HepG2 (cell line): ENCODE measurements around the gene ARHGAP29. TPM values are rescaled to one million over a fixed set of nuclear protein-coding genes. Genes with fewer than 3 reads are reported as not detected.

ENCODE experiments used
- ATAC-seq: fragments of 200-7000 bp; cut with Tn5 transposase; 3 replicates; pipeline ENCODE4 v1.9.1; 2020; ENCODE audit warnings: mild to moderate bottlenecking, moderate library complexity
- BruUV-seq: library from RNA; stranded (reverse); fragments of 400-500 nt; replicated peaks from 2 replicates; lab custom pipeline; 2021; lab: Mats Ljungman, UMichigan
- CTCF ChIA-PET: fragments of 300-600 bp; formaldehyde crosslinking; extraction: SDS; loops from one replicate; lab custom pipeline; 2021; ENCODE audit warnings: low total read pairs, inconsistent platforms, low intra/inter-chr PET ratio; lab: Yijun Ruan, JAX
- POLR2A ChIA-PET: fragments of 350-600 bp; sonication (Branson Sonifier 250); formaldehyde crosslinking; loops from one replicate; lab custom pipeline; 2020; ENCODE audit warnings: antibody characterized with exemption, inconsistent platforms; lab: Yijun Ruan, JAX
- DNase-seq: peaks from one replicate; pipeline ENCODE4 v3.0.0-alpha.2; 2015; ENCODE audit warnings: low spot score
- FAIRE-seq: peaks from 3 replicates; lab custom pipeline; 2011; peaks lifted over from hg19 to GRCh38; lab: Jason Lieb, UNC
- H2AFZ ChIP-seq: one replicate; pipeline ENCODE4 v1.6.1; 2011; ENCODE audit warnings: low read length, inconsistent platforms
- H3K27ac ChIP-seq: fragments of 300-600 bp; 3 replicates; pipeline ENCODE4 v1.8.0; 2011; ENCODE audit warnings: mixed run types, mild to moderate bottlenecking, mixed read lengths, low read length, inconsistent platforms; ENCODE audit not compliant: insufficient read depth; ENCODE audit errors: extremely low read length
- H3K27me3 ChIP-seq, 2 experiments: fragments of 200-600 bp in 1 of 2; 2 replicates in 1 of 2; 3 replicates in 1 of 2; pipeline versions ENCODE4 v1.6.0 to v1.8.0; 2011; ENCODE audit warnings: low read length in 2 of 2, mild to moderate bottlenecking in 2 of 2, moderate library complexity in 2 of 2, inconsistent platforms in 1 of 2; ENCODE audit not compliant: insufficient read depth in 2 of 2, control insufficient read depth in 1 of 2
- H3K36me3 ChIP-seq, 2 experiments: fragments of 200-600 bp in 1 of 2; replicated peaks in 1 of 2; 2 replicates in 1 of 2; 3 replicates in 1 of 2; pipeline versions ENCODE4 v1.5.1 to v1.8.0; 2011; ENCODE audit warnings: low read length in 2 of 2, inconsistent platforms in 1 of 2; ENCODE audit not compliant: insufficient read depth in 2 of 2, control insufficient read depth in 1 of 2
- H3K4me1 ChIP-seq: 2 replicates; pipeline ENCODE4 v1.5.1; 2012; ENCODE audit warnings: low read length, inconsistent platforms; ENCODE audit not compliant: insufficient read depth
- H3K4me2 ChIP-seq: 2 replicates; pipeline ENCODE4 v1.6.0; 2011; ENCODE audit warnings: low read depth, low read length, inconsistent platforms
- H3K4me3 ChIP-seq, 3 experiments: fragments of 200-600 bp in 1 of 3; sonication (generic), shearing (Covaris generic) in 1 of 3; replicated peaks in 1 of 3; 2 replicates each; pipeline ENCODE4 v1.5.1; 2011 to 2016; ENCODE audit warnings: low read length in 3 of 3, inconsistent platforms in 2 of 3, low read depth in 2 of 3, mild to moderate bottlenecking in 2 of 3, control low read depth in 1 of 3, mixed read lengths in 1 of 3; ENCODE audit not compliant: insufficient read depth in 1 of 3
- H3K79me2 ChIP-seq: one replicate; pipeline ENCODE4 v1.6.1; 2011; ENCODE audit warnings: low read length, inconsistent platforms; ENCODE audit not compliant: insufficient read depth
- H3K9ac ChIP-seq: 2 replicates; pipeline ENCODE4 v1.6.0; 2011; ENCODE audit warnings: mild to moderate bottlenecking, low read depth, low read length, inconsistent platforms; ENCODE audit not compliant: insufficient read depth
- H3K9me3 ChIP-seq: 2 replicates; pipeline ENCODE4 v1.5.1; 2012; ENCODE audit warnings: mild to moderate bottlenecking, low read length
- H4K20me1 ChIP-seq: 2 replicates; pipeline ENCODE4 v1.6.0; 2011; ENCODE audit warnings: inconsistent platforms, mild to moderate bottlenecking, low read length, moderate library complexity; ENCODE audit not compliant: insufficient read depth
- BRF2 ChIP-seq: sonication (generic); formaldehyde crosslinking; IDR thresholded peaks from 2 replicates; pipeline ENCODE4 v1.8.1; 2022; ENCODE audit warnings: mild to moderate bottlenecking, missing genetic modification reagents
- CBX5 ChIP-seq: sonication (generic); formaldehyde crosslinking; IDR thresholded peaks from 2 replicates; pipeline ENCODE4 v1.4.0; 2020; ENCODE audit warnings: missing genetic modification reagents, borderline replicate concordance
- CREM ChIP-seq, 2 experiments: sonication (generic) in 1 of 2; formaldehyde crosslinking in 1 of 2; IDR thresholded peaks; 2 replicates each; pipeline versions ENCODE4 v1.4.0 to v1.6.1; 2016 to 2020; ENCODE audit warnings: antibody characterized with exemption in 1 of 2, mild to moderate bottlenecking in 1 of 2, missing genetic modification reagents in 1 of 2
- FOXA3 ChIP-seq: IDR thresholded peaks from 2 replicates; pipeline ENCODE4 v1.6.1; 2016; ENCODE audit warnings: missing genetic modification reagents, missing compliant biosample characterization
- FOXO1 ChIP-seq: sonication (generic); formaldehyde crosslinking; IDR thresholded peaks from 2 replicates; pipeline ENCODE4 v1.4.0; 2020; ENCODE audit warnings: missing genetic modification reagents
- HCFC1 ChIP-seq: fragments of 150-350 bp; IDR thresholded peaks from 2 replicates; pipeline ENCODE4 v1.6.1; 2014; ENCODE audit warnings: low read depth, low read length
- KDM5B ChIP-seq: sonication (generic); formaldehyde crosslinking; IDR thresholded peaks from 2 replicates; pipeline ENCODE4 v1.4.0; 2020; ENCODE audit warnings: missing genetic modification reagents, mild to moderate bottlenecking, borderline replicate concordance
- MTF2 ChIP-seq: sonication (generic); formaldehyde crosslinking; IDR thresholded peaks from 2 replicates; pipeline ENCODE4 v1.5.0; 2020; ENCODE audit warnings: missing genetic modification reagents, borderline replicate concordance
- MZF1 ChIP-seq: sonication (generic); formaldehyde crosslinking; IDR thresholded peaks from 2 replicates; pipeline ENCODE4 v1.8.1; 2023; ENCODE audit warnings: mild to moderate bottlenecking, missing genetic modification reagents, borderline replicate concordance
- NAIF1 ChIP-seq: sonication (generic); formaldehyde crosslinking; IDR thresholded peaks from 2 replicates; pipeline ENCODE4 v1.5.0; 2020; ENCODE audit warnings: mild to moderate bottlenecking, missing genetic modification reagents, borderline replicate concordance
- POLR2AphosphoS2 ChIP-seq: IDR thresholded peaks from 2 replicates; pipeline ENCODE4 v1.6.1; 2011; ENCODE audit warnings: low read depth, low read length, improper control_type of control experiment
- PRMT3 ChIP-seq: sonication (generic); formaldehyde crosslinking; IDR thresholded peaks from 2 replicates; pipeline ENCODE4 v1.8.1; 2022; ENCODE audit warnings: low read depth, mild to moderate bottlenecking, moderate library complexity, missing genetic modification reagents, borderline replicate concordance
- PRPF4 ChIP-seq: fragments of 200-400 bp; formaldehyde crosslinking; IDR thresholded peaks from 2 replicates; pipeline ENCODE4 v1.6.1; 2016; ENCODE audit warnings: low read length, low read depth; ENCODE audit not compliant: poor library complexity, severe bottlenecking
- RORA ChIP-seq: sonication (generic); formaldehyde crosslinking; IDR thresholded peaks from 2 replicates; pipeline ENCODE4 v1.5.0; 2020; ENCODE audit warnings: mild to moderate bottlenecking, missing genetic modification reagents, moderate library complexity
- SRSF1 ChIP-seq: fragments of 200-400 bp; formaldehyde crosslinking; optimal IDR thresholded peaks from 2 replicates; pipeline ENCODE3; 2017; ENCODE audit warnings: mild to moderate bottlenecking, low read depth, low read length, moderate library complexity
- TAF1 ChIP-seq: sonication (generic); formaldehyde crosslinking; IDR thresholded peaks from 2 replicates; pipeline ENCODE4 v1.4.0; 2020; ENCODE audit warnings: missing genetic modification reagents
- XRCC5 ChIP-seq: fragments of 200-400 bp; formaldehyde crosslinking; optimal IDR thresholded peaks from 2 replicates; pipeline ENCODE3; 2017; ENCODE audit warnings: mild to moderate bottlenecking, low read length
- ZNF230 ChIP-seq: sonication (generic); formaldehyde crosslinking; IDR thresholded peaks from 2 replicates; pipeline ENCODE4 v1.4.0; 2020; ENCODE audit warnings: mild to moderate bottlenecking, missing genetic modification reagents
- ZNF251 ChIP-seq: sonication (generic); formaldehyde crosslinking; IDR thresholded peaks from 2 replicates; pipeline ENCODE4 v1.9.0; 2021; ENCODE audit warnings: mild to moderate bottlenecking, missing genetic modification reagents
- ZNF879 ChIP-seq: sonication (generic); formaldehyde crosslinking; IDR thresholded peaks from 2 replicates; pipeline ENCODE4 v1.8.1; 2023; ENCODE audit warnings: missing genetic modification reagents
- WGBS: methylation state at CpG from one replicate; pipeline ENCODE4 v1.1.6; 2017; ENCODE audit warnings: low lambda C conversion rate; 5-methylcytosine and 5-hydroxymethylcytosine counted together
- in situ Hi-C: cut with HindIII; loops from 2 replicates; pipeline ENCODE4 v1.10.0; 2017; ENCODE audit warnings: low pct_unique_long_range_greater_than_20kb; ENCODE audit not compliant: extremely low pct_ligation_motif_present
- intact Hi-C: fragments of 100-400 bp; cut with micrococcal nuclease; formaldehyde crosslinking; loops from one replicate; pipeline ENCODE4 v1.10.0; 2022; ENCODE audit not compliant: unreplicated experiment
- polyA plus RNA-seq, 8 experiments: library from polyadenylated mRNA; depleted of rRNA in 3 of 8; stranded (reverse) in 7 of 8; unstranded in 1 of 8; fragments of >200 nt; fragmentation: Illumina TruSeq in 4 of 8; extraction: Trizol in 4 of 8; gene quantifications; 2 replicates each; pipeline versions ENCODE4 v1.2.1 to v1.2.3, GENCODE V29; 2011 to 2016; ENCODE audit warnings: low read depth in 4 of 8, missing spikeins in 1 of 8, mixed read lengths in 1 of 8; ENCODE audit not compliant: insufficient read depth in 1 of 8
- total RNA-seq, 5 experiments: library from RNA; depleted of rRNA; stranded (reverse); fragments of >200 nt; fragmentation: Illumina TruSeq; extraction: Trizol; gene quantifications; 2 replicates each; pipeline ENCODE4 v1.2.3, GENCODE V29; 2016; ENCODE audit warnings: low read depth in 1 of 5

ARHGAP29 gene
- total and polyA plus RNA-seq, 2 of the 13 experiments (the other 11 are each of a cell fraction or from before 2014, with no cell fraction given), result 12.8 to 18.3 TPM

- intact Hi-C loops (no loop called here), in situ Hi-C loops (no loop called here)
- Histone ChIP-seq H3K79me2 (no peaks in the 10 kb centered on the region), H3K27ac (no peak overlapping the region), H4K20me1 (no peaks in the 10 kb centered on the region), H3K9me3 (no peaks in the 10 kb centered on the region), H3K4me3 (no peak overlapping the region), H3K27me3 (no peaks in the 10 kb centered on the region), H3K4me1 (peaks cover 13% of the 10 kb centered on the region), H3K9ac (no peak overlapping the region), H3K36me3 (no peaks in the 10 kb centered on the region), H2AFZ (no peak overlapping the region), H3K4me2 (no peak overlapping the region)
- 61% methylated on average over 5 of the region's 5 CpGs for WGBS
- ATAC-seq (no peak), FAIRE-seq (no peak), DNase-seq (no peak)
- ChIA-PET POLR2A (no interaction called here), CTCF (no interaction called here)
- no peak for TF ChIP-seq FOXA3
- TF ChIP-seq CBX5 (CRISPR knock-in tag), result no peak
- TF ChIP-seq POLR2AphosphoS2, result no peak
- no peak for TF ChIP-seq XRCC5
- TF ChIP-seq RORA, result no peak
- no peak for TF ChIP-seq ZNF251 (CRISPR knock-in tag)
- no peak for TF ChIP-seq ZNF230 (CRISPR knock-in tag)
- TF ChIP-seq TAF1, result no peak
- TF ChIP-seq SRSF1, result no peak
- TF ChIP-seq PRPF4, result no peak
- no peak for TF ChIP-seq HCFC1
- no peak for TF ChIP-seq CREM (IDR thresholded peaks at IDR 0.05)
- TF ChIP-seq CREM (CRISPR knock-in tag; IDR thresholded peaks at IDR 0.05), result no peak
- TF ChIP-seq FOXO1 (CRISPR knock-in tag), result no peak
- TF ChIP-seq MZF1 (CRISPR knock-in tag), result no peak
- TF ChIP-seq NAIF1, result no peak
- no peak for TF ChIP-seq ZNF879
- no peak for TF ChIP-seq KDM5B (CRISPR knock-in tag)
- no peak for TF ChIP-seq BRF2
- no peak for TF ChIP-seq MTF2 (CRISPR knock-in tag)
- TF ChIP-seq PRMT3 (CRISPR knock-in tag), result no peak
- no TSS peak for BruUV-seq
These were observed 91.1 kb downstream of the ARHGAP29 start for GRCh38 chr1:94146273-94146672.
